Lung (tissue), 12 donors: Measurements from ENCODE around the gene FGF12. TPM values are rescaled to one million over a fixed set of nuclear protein-coding genes. Genes with fewer than 3 reads are reported as not detected.
A peak's percentile ranks its signal among the peaks of the same experiment; 100 is the strongest.

Experiments
- ATAC-seq: fragments of 200-7000 bp; cut with Tn5 transposase; one replicate; pipeline ENCODE4 v1.9.1; 2020; ENCODE audit warnings: moderate number of reproducible peaks; ENCODE audit not compliant: insufficient read depth, low FRiP score
- DNase-seq, 3 donors: peaks; one replicate each; pipeline ENCODE4 v3.0.0-alpha.2; 2013 to 2017
- H3K27ac ChIP-seq, 2 donors: one replicate each; pipeline ENCODE4 v1.5.1; 2013; ENCODE audit warnings: mild to moderate bottlenecking in 2 of 2, moderate library complexity in 2 of 2, control low read depth in 1 of 2, inconsistent platforms in 1 of 2, low read depth in 1 of 2, low read length in 1 of 2
- H3K27me3 ChIP-seq, 3 donors: one replicate each; pipeline ENCODE4 v1.5.1; 2013; ENCODE audit warnings: low read length in 2 of 3; ENCODE audit not compliant: control insufficient read depth in 3 of 3, insufficient read depth in 3 of 3
- H3K36me3 ChIP-seq, 4 donors: one replicate each; pipeline ENCODE4 v1.5.1; 2013; ENCODE audit warnings: low read length in 4 of 4, mild to moderate bottlenecking in 1 of 4, moderate library complexity in 1 of 4; ENCODE audit not compliant: control insufficient read depth in 4 of 4, insufficient read depth in 4 of 4
- H3K4me1 ChIP-seq, 5 donors: one replicate each; pipeline ENCODE4 v1.5.1; 2013; ENCODE audit warnings: low read length in 5 of 5, mild to moderate bottlenecking in 2 of 5, moderate library complexity in 1 of 5; ENCODE audit not compliant: control insufficient read depth in 5 of 5, insufficient read depth in 5 of 5
- H3K4me3 ChIP-seq: one replicate; pipeline ENCODE4 v1.5.1; 2013; ENCODE audit warnings: mild to moderate bottlenecking, control low read depth, moderate library complexity
- H3K9ac ChIP-seq, 2 donors: one replicate each; pipeline ENCODE4 v1.5.1; 2013; ENCODE audit warnings: low read length in 2 of 2, control low read depth in 1 of 2; ENCODE audit not compliant: insufficient read depth in 1 of 2
- H3K9me3 ChIP-seq, 4 donors: one replicate each; pipeline ENCODE4 v1.5.1; 2013; ENCODE audit warnings: low read length in 3 of 4, mild to moderate bottlenecking in 1 of 4, moderate library complexity in 1 of 4; ENCODE audit not compliant: control insufficient read depth in 4 of 4, insufficient read depth in 3 of 4
- CTCF ChIP-seq: IDR thresholded peaks from 2 replicates; pipeline ENCODE4 v1.5.1; 2012; ENCODE audit warnings: mild to moderate bottlenecking; ENCODE audit errors: control extremely low read depth, extremely low read depth
- WGBS, 2 donors: extraction: QIAGEN DNeasy Blood & Tissue Kit; methylation state at CpG; one replicate each; pipeline ENCODE4 v1.1.7; 2013; 5-methylcytosine and 5-hydroxymethylcytosine counted together
- polyA plus RNA-seq, 2 donors: library from polyadenylated mRNA; stranded (reverse); fragments of 200-250 nt; gene quantifications; one replicate each; pipeline ENCODE4 v1.2.1, GENCODE V29; 2013
- total RNA-seq, 2 donors: library from RNA; depleted of rRNA in 1 of 2; stranded (reverse); fragments of >200 nt in 1 of 2; gene quantifications; one replicate each; pipeline ENCODE4 v1.2.1, GENCODE V29; 2014 to 2021
- donor health status: control.
- donor health status: control.
- donor health status: Bipolar disorder and iron deficiency.
- donor health status: healthy.
- donor health status: DM: yes; HTN: yes; CAD: no.

FGF12 gene
- total and polyA plus RNA-seq, 4 donors, result 0.23 to 6.0 (median 1.7) TPM

DNA sequence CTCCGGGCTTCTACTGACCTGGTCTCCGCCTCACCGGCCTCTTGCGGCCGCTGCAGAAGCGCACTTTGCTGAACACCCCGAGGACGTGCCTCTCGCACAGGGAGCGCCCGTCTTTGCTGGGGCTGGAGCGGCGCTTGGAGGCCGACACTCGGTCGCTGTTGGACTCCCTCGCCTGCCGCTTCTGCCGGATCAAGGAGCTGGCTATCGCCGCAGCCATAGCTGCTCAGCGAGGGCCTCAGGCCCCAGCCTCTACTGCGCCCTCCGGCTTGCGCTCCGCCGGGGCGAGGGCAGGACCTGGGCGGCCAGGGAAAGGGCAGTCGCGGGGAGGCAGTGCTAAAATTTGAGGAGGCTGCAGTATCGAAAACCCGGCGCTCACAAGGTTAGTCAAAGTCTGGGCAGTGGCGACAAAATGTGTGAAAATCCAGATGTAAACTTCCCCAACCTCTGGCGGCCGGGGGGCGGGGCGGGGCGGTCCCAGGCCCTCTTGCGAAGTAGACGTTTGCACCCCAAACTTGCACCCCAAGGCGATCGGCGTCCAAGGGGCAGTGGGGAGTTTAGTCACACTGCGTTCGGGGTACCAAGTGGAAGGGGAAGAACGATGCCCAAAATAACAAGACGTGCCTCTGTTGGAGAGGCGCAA is 319.2 kb downstream of the FGF12 start:
- WGBS, 2 donors, result 2 to 4% methylated on average over 45 to 50 of the region's 50 CpGs
- Histone ChIP-seq H3K4me1 (peaks cover 0 to 14% (median 5%) of the 10 kb centered on the region in 5 donors), H3K27ac (no peak overlapping the region), H3K9me3 (peaks cover 0 to 3% (median 0%) of the 10 kb centered on the region in 4 donors), H3K9ac (no peak overlapping the region), H3K4me3 (no peak overlapping the region), H3K27me3 (peaks cover 0 to 60% (median 44%) of the 10 kb centered on the region in 3 donors), H3K36me3 (no peaks in the 10 kb centered on the region)
- no peak for ATAC-seq
- DNase-seq, result peak; percentile 44 to 63 (median 51)
- TF ChIP-seq CTCF, result no peak

DNA sequence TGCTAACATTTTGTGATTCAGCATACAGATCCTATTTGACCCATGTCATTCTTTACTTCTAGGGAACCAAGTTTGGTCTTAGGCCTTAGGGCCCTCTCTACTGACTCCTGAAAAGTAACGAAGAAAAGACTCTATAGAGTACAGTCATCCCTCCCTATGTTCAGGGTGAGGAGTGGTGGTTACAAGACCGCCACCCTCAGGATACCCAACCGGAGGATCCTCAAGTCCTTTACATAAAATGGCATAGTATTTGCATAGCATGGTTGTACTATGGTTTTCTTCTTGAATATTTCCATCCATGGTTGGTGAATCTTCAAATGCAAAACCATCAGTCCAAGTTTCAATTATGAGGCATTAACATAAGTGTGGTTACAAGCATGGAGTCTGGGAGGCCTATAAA is 327.6 kb downstream of the FGF12 start:
- Histone ChIP-seq H3K4me3 (no peak overlapping the region), H3K9ac (no peak overlapping the region), H3K4me1 (no peaks in the 10 kb centered on the region), H3K27me3 (no peaks in the 10 kb centered on the region), H3K36me3 (peaks cover 0 to 2% (median 0%) of the 10 kb centered on the region in 4 donors), H3K9me3 (no peaks in the 10 kb centered on the region), H3K27ac (peak overlapping the region in 1 of 2 donors; percentile 16)
- WGBS, 2 donors, result 94 to 95% methylated on average over 3 of the region's 3 CpGs
- ATAC-seq (no peak), DNase-seq (no peak)
- TF ChIP-seq CTCF, result no peak

DNA sequence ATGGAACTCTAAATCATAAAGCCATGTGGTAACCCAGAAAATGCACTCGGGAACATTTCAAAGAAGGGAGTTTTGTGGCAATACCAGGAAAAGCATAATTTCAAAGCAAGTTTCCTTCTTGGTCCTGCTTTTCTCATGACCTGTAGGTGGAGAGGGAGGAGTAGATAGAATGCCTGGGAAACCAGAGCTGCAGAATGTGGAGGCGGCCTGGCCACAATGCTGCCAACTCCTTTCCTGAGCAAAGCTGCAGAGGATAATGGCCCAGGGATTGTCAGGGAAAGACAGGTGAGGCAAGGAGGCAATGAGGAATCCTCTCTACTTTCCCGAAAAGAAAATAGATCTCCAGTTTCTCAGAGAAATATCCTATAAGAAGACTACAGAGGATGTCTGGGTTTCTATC is 330.3 kb downstream of the FGF12 start:
- ATAC-seq, result no peak
- no peak for DNase-seq
- 90 to 94% methylated on average over 3 of the region's 3 CpGs for WGBS, 2 donors
- Histone ChIP-seq H3K4me3 (no peak overlapping the region), H3K27me3 (no peaks in the 10 kb centered on the region), H3K9me3 (no peaks in the 10 kb centered on the region), H3K27ac (no peak overlapping the region), H3K36me3 (peaks cover 0 to 2% (median 0%) of the 10 kb centered on the region in 4 donors), H3K4me1 (no peaks in the 10 kb centered on the region), H3K9ac (no peak overlapping the region)
- TF ChIP-seq CTCF, result no peak

DNA sequence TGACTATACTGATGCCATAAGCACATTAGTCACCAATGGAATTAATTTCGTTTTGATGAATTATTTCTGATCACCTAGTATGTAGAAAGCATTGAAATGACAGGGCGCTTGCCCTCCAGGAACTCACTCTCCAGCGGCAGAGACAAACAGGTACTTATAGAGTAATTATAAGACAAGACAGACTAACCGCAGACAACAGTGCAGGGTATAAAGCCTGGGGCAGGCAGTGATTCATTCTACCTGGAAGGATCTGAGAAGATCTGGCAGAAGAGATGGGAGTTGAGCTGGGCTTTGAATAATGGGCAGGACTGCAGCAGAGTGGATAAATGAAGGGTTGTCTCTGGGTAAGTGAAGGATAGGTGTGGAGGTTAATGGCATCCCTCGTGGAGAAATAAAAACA is 331.8 kb downstream of the FGF12 start:
- H3K27me3 ChIP-seq, result no peaks in the 10 kb centered on the region
- DNase-seq, result no peak
- no peaks in the 10 kb centered on the region for H3K4me1 ChIP-seq
- ATAC-seq, result no peak
- 85 to 87% methylated on average over 5 of the region's 5 CpGs for WGBS, 2 donors
- H3K9ac ChIP-seq, result no peak overlapping the region
- H3K9me3 ChIP-seq, result no peaks in the 10 kb centered on the region
- H3K36me3 ChIP-seq, result peaks cover 0 to 2% (median 0%) of the 10 kb centered on the region in 4 donors
- no peak overlapping the region for H3K27ac ChIP-seq
- no peak for TF ChIP-seq CTCF
- no peak overlapping the region for H3K4me3 ChIP-seq
